HG03045 (cell line): Measurements from ENCODE around the gene UNC93A.
"Not testable (repeated sequence)": the region's sequence is repeated elsewhere in the genome, so short reads cannot be mapped to it uniquely, and the experiment has no call there.

Experiments
- ATAC-seq: cut with Tn5 transposase; IDR thresholded peaks from one replicate; pipeline ENCODE4 v1.9.1; 2021; ENCODE audit warnings: mild to moderate bottlenecking, moderate library complexity; ENCODE audit not compliant: unreplicated experiment

The UNC93A gene

GRCh38 chr6:167290786-167291622, at the start of gene UNC93A:
Gene UNC93A, plus strand, starts transcription at chr6:167291315. Its CDS starts 175 bp downstream, at chr6:167291490.
- ATAC-seq: no peak

- not testable (repeated sequence) for ATAC-seq
Measured at GRCh38 chr6:167241321-167242134, 49.6 kb upstream of the UNC93A start.

GRCh38 chr6:167242135-167242506, 49.0 kb upstream of the UNC93A start:
- not testable (repeated sequence) for ATAC-seq

GRCh38 chr6:167242511-167243051, 48.5 kb upstream of the UNC93A start:
- ATAC-seq: not testable (repeated sequence)

- ATAC-seq: no peak
Measured at GRCh38 chr6:167244064-167244960, 46.8 kb upstream of the UNC93A start.

GRCh38 chr6:167244991-167245390, 46.1 kb upstream of the UNC93A start:
- no peak for ATAC-seq

- no peak for ATAC-seq
Measured at GRCh38 chr6:167245591-167245990, 45.5 kb upstream of the UNC93A start.

- no peak for ATAC-seq
Measured at GRCh38 chr6:167247814-167248595, 43.1 kb upstream of the UNC93A start.

- not testable (repeated sequence) for ATAC-seq
Measured at GRCh38 chr6:167248878-167249455, 42.1 kb upstream of the UNC93A start.

- ATAC-seq: no peak
Measured at GRCh38 chr6:167252271-167252670, 38.8 kb upstream of the UNC93A start.

GRCh38 chr6:167255918-167256553, 35.1 kb upstream of the UNC93A start:
- no peak for ATAC-seq

GRCh38 chr6:167258646-167259045, 32.5 kb upstream of the UNC93A start:
- no peak for ATAC-seq

- ATAC-seq: not testable (repeated sequence)
Measured at GRCh38 chr6:167266057-167266829, 24.9 kb upstream of the UNC93A start.

- no peak for ATAC-seq
Measured at GRCh38 chr6:167266830-167267555, 24.1 kb upstream of the UNC93A start.

- ATAC-seq: not testable (repeated sequence)
Measured at GRCh38 chr6:167267556-167267898, 23.6 kb upstream of the UNC93A start.

- no peak for ATAC-seq
Measured at GRCh38 chr6:167267921-167268401, 23.2 kb upstream of the UNC93A start.

- ATAC-seq: no peak
Measured at GRCh38 chr6:167268683-167269280, 22.3 kb upstream of the UNC93A start.
